ENCODE results near the gene DPH7. TPM values are rescaled to one million over a fixed set of nuclear protein-coding genes. Genes with fewer than 3 reads are reported as not detected.

DPH7 gene
- total and polyA plus RNA-seq, 12 donors, result 11.7 to 51.4 (median 17.8) TPM

- Histone ChIP-seq H3K27ac (no peak overlapping the region), H3K27me3 (no peaks in the 10 kb centered on the region), H3K9me3 (peaks cover 0 to 3% (median 0%) of the 10 kb centered on the region in 11 donors), H3K36me3 (peaks cover 0 to 15% (median 0%) of the 10 kb centered on the region in 9 donors), H3K4me1 (no peaks in the 10 kb centered on the region), H3K4me3 (no peak overlapping the region)
- WGBS, 2 donors, result 92 to 95% methylated on average over 28 of the region's 28 CpGs
- no peak for DNase-seq
- intact Hi-C loops (cut with DNase I), result no loop called here
- peak in 1 of 8 donors; percentile 39 for ATAC-seq
- TF ChIP-seq, protein P1, sequence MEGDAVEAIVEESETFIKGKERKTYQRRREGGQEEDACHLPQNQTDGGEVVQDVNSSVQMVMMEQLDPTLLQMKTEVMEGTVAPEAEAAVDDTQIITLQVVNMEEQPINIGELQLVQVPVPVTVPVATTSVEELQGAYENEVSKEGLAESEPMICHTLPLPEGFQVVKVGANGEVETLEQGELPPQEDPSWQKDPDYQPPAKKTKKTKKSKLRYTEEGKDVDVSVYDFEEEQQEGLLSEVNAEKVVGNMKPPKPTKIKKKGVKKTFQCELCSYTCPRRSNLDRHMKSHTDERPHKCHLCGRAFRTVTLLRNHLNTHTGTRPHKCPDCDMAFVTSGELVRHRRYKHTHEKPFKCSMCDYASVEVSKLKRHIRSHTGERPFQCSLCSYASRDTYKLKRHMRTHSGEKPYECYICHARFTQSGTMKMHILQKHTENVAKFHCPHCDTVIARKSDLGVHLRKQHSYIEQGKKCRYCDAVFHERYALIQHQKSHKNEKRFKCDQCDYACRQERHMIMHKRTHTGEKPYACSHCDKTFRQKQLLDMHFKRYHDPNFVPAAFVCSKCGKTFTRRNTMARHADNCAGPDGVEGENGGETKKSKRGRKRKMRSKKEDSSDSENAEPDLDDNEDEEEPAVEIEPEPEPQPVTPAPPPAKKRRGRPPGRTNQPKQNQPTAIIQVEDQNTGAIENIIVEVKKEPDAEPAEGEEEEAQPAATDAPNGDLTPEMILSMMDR (IDR thresholded peaks at IDR 0.05), result no peak
Measured at GRCh38 chr9:137505421-137506140, 73.1 kb downstream of the DPH7 start.

Other genes starting within 250 kb of the DPH7 start
- 10 to 100 TPM in 3 of 10 donors, 1 to 10 TPM in 7; 7.8 to 14.0 (median 9.2) TPM for gene EXD3, start 155.8 kb downstream of the DPH7 start, total RNA-seq
- 10 to 100 TPM in 1 of 2 donors, 1 to 10 TPM in 1; 5.8 to 33.0 TPM for gene EXD3, start 155.8 kb downstream of the DPH7 start, polyA plus RNA-seq
- gene NOXA1, start 155.5 kb downstream of the DPH7 start, total RNA-seq, result 1 to 10 TPM; 2.5 to 5.3 (median 3.0) TPM
- gene NOXA1, start 155.5 kb downstream of the DPH7 start, polyA plus RNA-seq, result 10 to 100 TPM in 1 of 2 donors, under 1 TPM in 1; 0.62 to 10.6 TPM
- not detected for gene ENTPD8, start 137.6 kb downstream of the DPH7 start, total RNA-seq
- gene ENTPD8, start 137.6 kb downstream of the DPH7 start, polyA plus RNA-seq, result under 1 TPM; 0.03 to 0.15 TPM
- gene NSMF, start 119.6 kb downstream of the DPH7 start, total RNA-seq, result 10 to 100 TPM in 4 of 10 donors, 1 to 10 TPM in 6; 5.3 to 17.0 (median 9.0) TPM
- gene NSMF, start 119.6 kb downstream of the DPH7 start, polyA plus RNA-seq, result 10 to 100 TPM; 18.3 to 29.3 TPM
- gene PNPLA7, start 28.5 kb downstream of the DPH7 start, total RNA-seq, result 10 to 100 TPM in 5 of 10 donors, 1 to 10 TPM in 5; 6.6 to 13.0 (median 9.4) TPM
- gene PNPLA7, start 28.5 kb downstream of the DPH7 start, polyA plus RNA-seq, result 10 to 100 TPM in 1 of 2 donors, under 1 TPM in 1; 0.83 to 22.6 TPM
- 100 to 1,000 TPM; 133 to 348 (median 203) TPM for gene MRPL41, start 27.0 kb downstream of the DPH7 start, total RNA-seq
- 1,000 to 10,000 TPM in 1 of 2 donors, 100 to 1,000 TPM in 1; 317 to 1,052 TPM for gene MRPL41, start 27.0 kb downstream of the DPH7 start, polyA plus RNA-seq
- 10 to 100 TPM in 3 of 10 donors, 1 to 10 TPM in 7; 8.0 to 14.3 (median 8.9) TPM for gene ZMYND19, start 11.6 kb upstream of the DPH7 start, total RNA-seq
- gene ZMYND19, start 11.6 kb upstream of the DPH7 start, polyA plus RNA-seq, result 10 to 100 TPM; 13.9 to 22.3 TPM
- 10 to 100 TPM; 10.3 to 20.3 (median 14.1) TPM for gene ARRDC1, start 26.8 kb upstream of the DPH7 start, total RNA-seq
- gene ARRDC1, start 26.8 kb upstream of the DPH7 start, polyA plus RNA-seq, result 10 to 100 TPM; 28.3 to 93.1 TPM
- 10 to 100 TPM; 26.4 to 39.7 (median 31.1) TPM for gene EHMT1, start 40.1 kb upstream of the DPH7 start, total RNA-seq
- gene EHMT1, start 40.1 kb upstream of the DPH7 start, polyA plus RNA-seq, result 10 to 100 TPM; 19.6 to 45.1 TPM

Data from heart right ventricle (tissue), 16 donors.